ENCODE measurements around the gene HABP4. TPM values are rescaled to one million over a fixed set of nuclear protein-coding genes. Genes with fewer than 3 reads are reported as not detected.

The HABP4 gene
- polyA plus RNA-seq, 2 of the 4 experiments (the other 2 are of a cell fraction) = 12.4 to 12.8 TPM

- Histone ChIP-seq H3K4me1 (peaks cover 30% of the 10 kb centered on the region), H3K4me2 (peak overlapping the region; percentile 78), H3K4me3 (peak overlapping the region; percentile 90), H3K9me3 (no peaks in the 10 kb centered on the region), H3K27ac (peak overlapping the region; percentile 95 to 99)
- ATAC-seq (0 out of 6 replicates have a peak, but pooled peaks of 1 of the 2 experiments have one; percentile 0), DNase-seq (ENCODE audit: low read depth in 1 of 2, low spot score in 1 of 2) (no peak), FAIRE-seq (no peak)
- CTCF ChIA-PET = no interaction called here
- 1% methylated on average over 15 of the region's 62 CpGs for WGBS (ENCODE audit: missing lambda C conversion rate)
- 0 out of 2 replicates have a peak, but pooled peaks have one; percentile 11 for TF ChIP-seq MAX (IDR thresholded peaks at IDR 0.05)
- TF ChIP-seq USF2 (IDR thresholded peaks at IDR 0.05) = no peak
- no peak for TF ChIP-seq ZSCAN20 (CRISPR knock-in tag; IDR thresholded peaks at IDR 0.05)
- no peak for TF ChIP-seq RFX5 (IDR thresholded peaks at IDR 0.05)
- POLR2A ChIA-PET = no interaction called here
Observed at GRCh38 chr9:96417661-96418082, 32.3 kb upstream of the HABP4 start.

- H3K4me2 ChIP-seq = peak within 1 kb of the TSS; percentile 78
- DNase-seq (ENCODE audit: low read depth in 1 of 2, low spot score in 1 of 2) (peak; percentile 79 to 97), FAIRE-seq (no peak), ATAC-seq (peak; percentile 79 to 87)
- no peaks in the 10 kb centered on the region for H3K9me3 ChIP-seq
- ChIA-PET POLR2A (interaction anchor here (1.2 to 1.7 kb wide), 2 partner anchors 31 to 194 kb away, joined by 3 to 9 read pairs; partner anchors contain the start of gene HABP4), CTCF (no interaction called here)
- peaks cover 30% of the 10 kb centered on the region for H3K4me1 ChIP-seq
- H3K4me3 ChIP-seq = peak within 1 kb of the TSS; percentile 90
- H3K27ac ChIP-seq = peak within 1 kb of the TSS; percentile 95 to 99
- 0% methylated on average over 57 of the region's 100 CpGs for WGBS (ENCODE audit: missing lambda C conversion rate)
- TF ChIP-seq HMGXB4 (CRISPR knock-in tag; IDR thresholded peaks at IDR 0.05; ENCODE audit: borderline replicate concordance) = no peak
- no peak; the same call in 2 of the 3 replicates for TF ChIP-seq BCL3 (IDR thresholded peaks at IDR 0.05)
- TF ChIP-seq MYC (IDR thresholded peaks at IDR 0.05; ENCODE audit: borderline replicate concordance, low read length) = no peak; the same call in none of the 2 replicates
- no peak for TF ChIP-seq HOXA7 (CRISPR knock-in tag; IDR thresholded peaks at IDR 0.05)
- TF ChIP-seq POLR2A (IDR thresholded peaks at IDR 0.05; ENCODE audit: low read length) = 0 out of 2 replicates have a peak, but pooled peaks have one; percentile 16
- TF ChIP-seq PBX3 (IDR thresholded peaks at IDR 0.05) = peak; percentile 93
- no peak for TF ChIP-seq CEBPB (IDR thresholded peaks at IDR 0.05)
- TF ChIP-seq FOSL2 (IDR thresholded peaks at IDR 0.05) = no peak
- no peak for TF ChIP-seq FOSL2 (CRISPR knock-in tag; IDR thresholded peaks at IDR 0.05)
- TF ChIP-seq CHD4 (IDR thresholded peaks at IDR 0.05; ENCODE audit: borderline replicate concordance) = no peak
- no peak for TF ChIP-seq NPAS2 (CRISPR knock-in tag; IDR thresholded peaks at IDR 0.05; ENCODE audit: borderline replicate concordance)
- no peak for TF ChIP-seq NR3C1 (IDR thresholded peaks at IDR 0.05)
- no peak for TF ChIP-seq ESRRA (IDR thresholded peaks at IDR 0.05; ENCODE audit: borderline replicate concordance, low read length)
- TF ChIP-seq FOXS1 (CRISPR knock-in tag; IDR thresholded peaks at IDR 0.05) = no peak
- no peak for TF ChIP-seq RARB (CRISPR knock-in tag; IDR thresholded peaks at IDR 0.05)
- TF ChIP-seq USF2 (IDR thresholded peaks at IDR 0.05) = peak; percentile 1; the same call in 1 of the 2 replicates
- TF ChIP-seq EHMT2 (IDR thresholded peaks at IDR 0.05; ENCODE audit: low read depth) = no peak
- TF ChIP-seq EHF (CRISPR knock-in tag; IDR thresholded peaks at IDR 0.05) = no peak
- TF ChIP-seq MAX (IDR thresholded peaks at IDR 0.05) = peak; percentile 49; the same call in 1 of the 2 replicates
- no peak for TF ChIP-seq PHF8 (IDR thresholded peaks at IDR 0.05; ENCODE audit: borderline replicate concordance, low read depth)
- TF ChIP-seq NFE2L2 (conservative IDR thresholded peaks at IDR 0.05; ENCODE audit: low read length) = no peak
- no peak for TF ChIP-seq ELK1 (IDR thresholded peaks at IDR 0.05; ENCODE audit: low read depth, low read length)
- TF ChIP-seq ZC3H11A (IDR thresholded peaks at IDR 0.05) = no peak
- TF ChIP-seq BHLHE40 (IDR thresholded peaks at IDR 0.05; ENCODE audit: low read depth, low read length) = no peak
- TF ChIP-seq HES2 (IDR thresholded peaks at IDR 0.05) = no peak
- TF ChIP-seq CHD2 (IDR thresholded peaks at IDR 0.05; ENCODE audit: low read length, partially characterized antibody) = no peak
Observed at GRCh38 chr9:96418083-96418919, 31.7 kb upstream of the HABP4 start, which contains the start of gene ZNF367. Gene ZNF367 (minus strand): TSS chr9:96418370. CDS start chr9:96418032, 338 bp downstream.

All from A549 (cell line).